Measurements from ENCODE around the gene KCNC3.

KCNC3 gene

DNA sequence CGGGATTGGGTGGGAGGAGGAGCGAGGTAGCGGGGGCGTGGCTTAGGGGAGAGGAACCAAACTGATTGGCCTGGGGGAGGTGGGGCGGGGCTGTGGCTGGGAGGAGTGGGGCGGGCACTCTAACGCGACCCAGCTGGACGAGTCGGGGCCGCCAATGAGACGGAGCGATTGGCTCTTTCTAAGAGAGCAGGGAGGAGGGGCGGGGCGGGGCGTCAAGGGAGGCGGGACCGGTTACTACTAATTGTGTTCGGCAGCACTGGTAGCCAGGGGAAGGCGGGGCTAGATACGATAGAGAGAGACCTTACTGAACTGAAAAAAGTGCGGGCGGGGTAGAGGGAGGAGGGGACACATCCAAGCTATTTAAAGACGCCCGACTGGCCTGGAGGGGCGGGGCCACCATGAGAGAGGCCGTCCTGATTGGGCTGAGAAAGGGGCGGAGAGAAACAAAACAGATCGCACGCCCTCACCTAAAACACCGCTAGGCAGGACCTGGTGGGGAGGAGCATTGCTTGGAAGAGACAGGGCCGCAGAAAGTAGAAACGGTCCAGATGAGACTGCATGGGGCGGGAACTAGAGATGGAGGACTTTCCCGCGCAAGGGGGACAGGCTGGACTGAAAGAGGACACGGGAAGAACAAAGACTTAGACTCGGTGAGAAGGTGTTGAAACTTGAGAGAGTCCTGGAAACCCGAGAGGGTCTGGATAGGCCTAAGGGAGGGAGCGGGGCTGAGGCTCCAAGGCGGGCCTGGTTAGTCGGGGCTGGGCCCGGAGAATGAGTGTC, at the start of gene KCNC3:
Gene KCNC3 (minus strand): TSS at position 232 of the 780 bp plus-strand sequence. CDS start 295 bp downstream, outside the sequence.
- peak; percentile 99 for DNase-seq (ENCODE audit: low spot score)

DNA sequence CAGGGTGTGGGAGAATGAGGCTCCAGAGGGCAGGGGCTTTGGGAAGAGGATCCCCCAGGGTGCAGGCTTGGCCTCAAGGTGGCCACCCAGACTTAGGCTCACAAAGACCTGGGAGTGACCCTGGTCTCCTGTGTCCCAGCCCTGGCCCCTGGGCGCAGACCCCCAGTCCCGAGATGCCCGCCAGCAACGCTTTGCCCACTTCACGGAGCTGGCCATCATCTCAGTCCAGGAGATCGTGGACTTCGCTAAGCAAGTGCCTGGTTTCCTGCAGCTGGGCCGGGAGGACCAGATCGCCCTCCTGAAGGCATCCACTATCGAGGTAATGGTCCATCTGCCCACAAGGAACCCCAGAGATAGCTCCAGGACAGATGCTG, 49.7 kb upstream of the KCNC3 start:
- DNase-seq (ENCODE audit: low spot score): no peak

DNA sequence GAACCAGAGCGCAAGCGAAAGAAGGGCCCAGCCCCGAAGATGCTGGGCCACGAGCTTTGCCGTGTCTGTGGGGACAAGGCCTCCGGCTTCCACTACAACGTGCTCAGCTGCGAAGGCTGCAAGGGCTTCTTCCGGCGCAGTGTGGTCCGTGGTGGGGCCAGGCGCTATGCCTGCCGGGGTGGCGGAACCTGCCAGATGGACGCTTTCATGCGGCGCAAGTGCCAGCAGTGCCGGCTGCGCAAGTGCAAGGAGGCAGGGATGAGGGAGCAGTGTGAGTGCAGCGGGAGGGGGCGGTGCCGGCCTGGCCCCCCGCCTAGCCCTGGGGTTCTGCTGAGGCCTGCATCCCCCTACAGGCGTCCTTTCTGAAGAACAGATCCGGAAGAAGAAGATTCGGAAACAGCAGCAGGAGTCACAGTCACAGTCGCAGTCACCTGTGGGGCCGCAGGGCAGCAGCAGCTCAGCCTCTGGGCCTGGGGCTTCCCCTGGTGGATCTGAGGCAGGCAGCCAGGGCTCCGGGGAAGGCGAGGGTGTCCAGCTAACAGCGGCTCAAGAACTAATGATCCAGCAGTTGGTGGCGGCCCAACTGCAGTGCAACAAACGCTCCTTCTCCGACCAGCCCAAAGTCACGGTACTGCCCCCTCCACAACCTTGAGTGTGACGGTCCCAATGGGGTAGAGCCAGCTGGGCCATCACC, 49.1 kb upstream of the KCNC3 start:
- DNase-seq (ENCODE audit: low spot score): no peak

DNA sequence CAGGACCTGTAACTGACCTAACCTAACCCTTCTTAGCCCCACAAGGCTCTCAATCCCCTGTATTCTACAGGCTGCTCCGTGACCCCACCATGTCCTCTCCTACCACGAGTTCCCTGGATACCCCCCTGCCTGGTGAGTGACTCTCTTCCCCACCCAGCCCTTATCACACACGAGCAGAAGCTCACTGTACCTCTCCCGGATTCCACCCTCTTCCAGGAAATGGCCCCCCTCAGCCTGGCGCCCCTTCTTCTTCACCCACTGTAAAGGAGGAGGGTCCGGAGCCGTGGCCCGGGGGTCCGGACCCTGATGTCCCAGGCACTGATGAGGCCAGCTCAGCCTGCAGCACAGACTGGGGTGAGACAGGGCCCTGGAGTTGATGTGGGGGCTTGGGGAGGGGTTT, 48.3 kb upstream of the KCNC3 start:
- DNase-seq (ENCODE audit: low spot score): no peak

DNA sequence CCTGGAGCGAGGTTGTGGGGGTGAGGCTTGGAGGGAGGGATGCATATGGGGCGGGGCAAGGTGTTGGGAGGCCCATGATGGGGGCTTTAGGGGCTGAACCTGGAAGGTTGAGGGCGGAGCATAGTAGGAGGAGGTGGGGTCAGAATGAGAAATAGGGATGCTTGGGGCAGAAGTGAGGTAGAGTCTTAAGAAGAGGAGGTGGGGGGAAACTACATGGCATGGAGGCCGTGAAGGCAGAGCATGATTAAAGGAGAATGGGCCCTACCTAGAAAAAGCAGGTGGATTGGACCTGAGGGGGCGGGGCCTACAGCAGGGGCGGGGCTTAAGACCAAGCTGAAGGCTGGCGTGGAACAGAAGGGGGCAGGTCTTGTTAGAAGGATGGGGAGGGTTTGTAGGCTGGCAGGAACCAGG, 47.9 kb upstream of the KCNC3 start:
- DNase-seq (ENCODE audit: low spot score): no peak

DNA sequence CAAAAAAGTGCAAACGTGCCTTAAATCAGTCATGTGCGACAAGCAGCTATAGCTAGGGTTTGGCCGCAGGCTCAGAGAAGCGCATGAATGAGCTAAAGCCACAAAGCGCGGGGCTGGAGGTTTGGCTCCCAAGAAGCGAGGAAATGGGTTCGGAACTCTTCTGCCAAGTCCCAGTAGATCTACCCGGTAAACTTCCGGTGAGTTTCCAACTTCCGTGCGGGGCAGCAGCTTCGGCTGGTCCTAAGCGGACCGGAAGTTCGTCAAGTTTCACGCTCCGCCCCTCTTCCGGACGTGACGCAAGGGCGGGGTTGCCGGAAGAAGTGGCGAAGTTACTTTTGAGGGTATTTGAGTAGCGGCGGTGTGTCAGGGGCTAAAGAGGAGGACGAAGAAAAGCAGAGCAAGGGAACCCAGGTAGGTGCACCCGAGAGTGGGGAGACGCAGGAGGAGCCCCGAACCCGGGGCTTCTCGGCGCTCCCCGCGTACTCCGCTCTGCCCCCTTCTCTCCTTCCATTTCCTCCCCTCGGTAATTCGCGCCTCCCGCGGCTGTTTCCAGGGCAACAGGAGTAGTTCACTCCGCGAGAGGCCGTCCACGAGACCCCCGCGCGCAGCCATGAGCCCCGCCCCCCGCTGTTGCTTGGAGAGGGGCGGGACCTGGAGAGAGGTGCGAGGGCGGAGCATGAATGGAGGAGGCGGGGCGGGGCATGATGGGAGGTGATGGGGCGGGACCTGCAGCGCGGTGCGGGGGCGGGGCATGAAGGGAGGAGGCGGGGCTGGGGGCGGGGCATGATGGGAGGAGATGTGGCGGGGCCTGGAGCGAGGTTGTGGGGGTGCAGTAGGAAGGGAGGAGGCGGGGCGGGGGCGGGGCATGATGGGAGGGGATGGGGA, 47.2 kb upstream of the KCNC3 start, which contains the start of gene NR1H2:
Gene NR1H2 (plus strand): TSS at position 292 of the 885 bp plus-strand sequence. CDS start 1,149 bp downstream, outside the sequence.
- DNase-seq (ENCODE audit: low spot score): peak; percentile 97

DNA sequence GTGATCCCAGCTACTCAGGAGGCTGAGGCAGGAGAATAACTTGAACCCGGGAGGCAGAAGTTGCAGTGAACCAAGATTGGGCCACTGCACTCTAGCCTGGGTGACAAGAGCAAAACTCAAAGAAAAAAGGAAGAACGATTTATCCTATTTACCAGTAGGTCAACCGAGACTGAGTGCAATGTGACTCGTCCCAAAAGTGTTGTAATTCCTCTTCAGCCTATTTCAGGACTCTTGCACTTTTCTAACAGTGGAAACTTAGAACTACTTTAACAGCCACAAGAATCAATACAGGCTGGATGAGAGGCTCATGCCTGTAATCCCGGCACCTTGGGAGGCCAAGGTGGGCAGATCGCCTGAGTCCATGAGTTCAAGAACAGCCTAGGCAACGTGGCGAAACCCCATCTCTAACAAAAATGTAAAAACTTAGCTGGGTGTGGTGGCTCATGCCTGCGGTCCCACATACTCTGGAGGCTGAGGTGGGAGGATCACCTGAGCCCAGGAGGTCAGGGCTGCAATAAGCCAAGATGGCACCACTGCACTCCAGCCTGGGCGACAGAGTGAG, 42.8 kb upstream of the KCNC3 start:
- no peak for DNase-seq (ENCODE audit: low spot score)

DNA sequence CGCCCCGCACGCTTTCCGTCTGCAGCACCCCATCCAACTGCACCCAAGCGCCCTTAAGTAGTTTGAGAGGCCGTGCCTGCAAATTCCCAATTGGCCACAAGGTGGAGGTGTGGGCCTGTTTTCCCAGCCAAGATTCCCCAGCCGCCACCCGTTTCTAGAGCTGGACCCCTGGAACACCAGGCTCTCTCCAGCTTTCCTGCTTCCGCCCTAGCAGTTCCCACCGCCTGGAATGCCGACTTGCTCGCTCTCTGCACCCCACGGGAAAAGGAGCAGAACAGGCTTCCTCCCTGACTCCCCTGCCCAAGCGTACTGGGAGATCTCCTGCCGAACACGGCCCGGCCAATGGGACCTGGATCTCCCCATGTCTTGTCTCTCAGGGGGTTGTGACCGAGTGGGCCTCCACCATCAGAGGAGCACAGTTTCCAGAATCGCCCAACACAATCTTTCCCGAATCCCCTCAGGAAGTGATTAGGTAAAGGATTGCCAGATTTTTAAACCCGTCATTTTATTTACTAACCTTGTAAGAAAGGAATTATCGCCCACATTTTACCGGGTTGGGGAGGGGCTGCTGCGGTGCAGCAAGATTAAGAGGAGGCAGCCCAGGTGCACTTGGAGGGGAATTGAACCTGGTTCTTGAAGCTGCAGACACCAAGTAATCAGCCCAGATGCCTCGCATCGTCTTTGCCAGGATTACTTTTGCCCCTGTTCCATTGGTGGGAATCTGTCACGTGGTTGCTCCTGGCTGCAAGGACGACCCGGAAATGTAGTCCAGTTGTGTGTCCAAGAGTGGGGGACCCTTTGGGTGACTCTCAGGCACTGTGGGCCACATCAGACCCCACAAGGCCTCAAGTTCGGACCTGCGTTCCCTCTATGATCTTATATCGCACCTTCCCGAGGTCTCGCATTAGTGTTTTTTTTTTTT, 39.7 kb upstream of the KCNC3 start:
- DNase-seq (ENCODE audit: low spot score): peak; percentile 81

DNA sequence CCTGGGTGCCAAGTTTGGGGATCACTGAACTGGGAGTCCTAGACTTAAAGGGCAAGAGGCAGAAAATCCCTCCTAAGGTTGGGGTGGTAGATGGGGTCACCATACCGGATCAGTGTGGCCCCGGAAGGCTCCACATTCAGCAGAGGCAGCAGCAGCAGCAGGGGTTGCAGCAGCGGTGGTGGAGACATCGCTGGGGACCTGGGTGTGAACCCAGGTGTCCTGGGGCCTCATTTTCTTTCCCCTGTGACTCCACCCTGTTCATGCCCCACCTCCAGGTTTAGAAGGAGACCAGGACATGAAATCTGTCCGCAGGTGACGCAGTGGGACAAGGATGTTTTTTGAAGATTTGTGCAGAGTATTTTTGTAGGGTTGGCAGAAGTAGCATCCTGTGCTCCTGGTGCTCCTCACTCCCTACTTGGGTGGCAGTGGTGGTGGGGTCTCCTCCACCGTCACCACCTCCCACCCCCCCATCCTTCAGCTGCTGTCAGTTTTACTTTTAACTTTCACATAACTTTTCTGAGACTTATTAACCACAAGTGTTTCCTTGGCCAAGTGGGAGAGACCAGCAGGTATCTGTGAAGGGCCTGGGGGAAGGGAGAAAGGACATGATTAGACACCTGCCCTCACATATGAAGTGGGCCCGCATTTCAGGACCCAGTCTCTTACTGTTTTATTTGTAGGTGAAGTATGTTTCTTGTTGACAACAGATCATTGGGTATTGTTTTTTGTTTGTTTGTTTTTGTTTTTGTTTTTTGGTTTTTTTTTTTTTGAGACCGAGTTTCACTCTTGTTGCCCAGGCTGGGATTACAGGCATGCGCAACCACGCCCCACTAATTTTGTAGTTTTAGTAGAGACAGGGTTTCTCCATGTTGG, 36.5 kb upstream of the KCNC3 start, which contains the start of gene NAPSA:
Gene NAPSA (minus strand): TSS at position 206 of the 873 bp plus-strand sequence. CDS start 18 bp downstream, at position 188.
- no peak for DNase-seq (ENCODE audit: low spot score)

DNA sequence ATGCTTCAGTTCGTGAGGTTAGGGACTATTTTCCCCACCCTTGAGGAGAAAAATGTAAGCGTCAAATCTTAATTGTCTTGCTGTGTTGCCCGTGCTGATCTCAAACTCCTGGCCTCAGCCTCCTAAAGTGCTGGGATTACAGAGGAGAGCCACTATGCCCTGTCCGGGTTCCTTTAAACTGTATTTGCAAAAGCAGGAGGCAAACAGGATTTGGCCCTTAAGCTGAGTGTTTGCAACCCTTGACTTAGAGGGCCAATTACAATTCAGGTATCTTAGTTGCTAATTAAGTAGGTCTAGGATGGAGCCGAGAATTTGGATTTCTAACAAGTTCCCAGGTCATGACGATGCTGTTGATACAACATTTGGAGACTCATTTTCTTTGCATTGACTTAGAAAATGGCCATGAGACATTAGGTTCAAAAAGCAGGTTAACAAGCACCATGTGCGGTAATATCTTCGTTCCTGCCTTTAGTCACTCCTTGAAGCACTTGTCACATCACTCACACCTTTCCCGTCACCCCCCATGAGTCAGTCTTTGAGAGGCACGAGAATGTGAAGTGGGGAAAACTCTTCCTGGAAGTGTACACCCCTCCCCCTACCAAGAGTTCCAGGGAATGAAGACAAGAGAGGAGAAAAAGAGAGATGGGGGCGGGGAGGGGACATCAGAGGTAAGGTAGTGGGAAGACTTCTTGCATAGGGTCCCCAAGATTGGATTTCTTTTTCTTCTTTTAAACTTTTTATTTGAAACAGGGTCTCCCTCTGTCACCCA, 33.7 kb upstream of the KCNC3 start:
- peak; percentile 68 for DNase-seq (ENCODE audit: low spot score)

DNA sequence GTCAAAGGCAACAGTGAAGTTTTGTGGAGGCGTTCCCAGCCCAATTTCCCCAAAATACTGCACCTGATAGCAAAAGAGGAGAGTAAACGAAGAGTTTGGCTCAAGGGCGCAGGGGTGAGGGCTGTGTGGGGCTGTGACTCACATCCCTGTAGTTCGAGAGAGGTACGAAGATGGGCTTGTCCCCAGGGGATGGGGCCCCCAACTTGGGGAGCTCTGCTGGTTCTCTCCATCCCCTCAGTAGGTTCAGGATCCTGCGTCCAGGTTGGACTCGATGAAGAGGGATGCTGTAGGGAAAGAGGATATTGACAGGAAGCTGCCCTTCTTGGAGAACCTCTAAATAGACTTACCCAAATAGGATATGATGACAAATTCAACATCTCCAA, 32.8 kb upstream of the KCNC3 start:
- DNase-seq (ENCODE audit: low spot score): no peak

DNA sequence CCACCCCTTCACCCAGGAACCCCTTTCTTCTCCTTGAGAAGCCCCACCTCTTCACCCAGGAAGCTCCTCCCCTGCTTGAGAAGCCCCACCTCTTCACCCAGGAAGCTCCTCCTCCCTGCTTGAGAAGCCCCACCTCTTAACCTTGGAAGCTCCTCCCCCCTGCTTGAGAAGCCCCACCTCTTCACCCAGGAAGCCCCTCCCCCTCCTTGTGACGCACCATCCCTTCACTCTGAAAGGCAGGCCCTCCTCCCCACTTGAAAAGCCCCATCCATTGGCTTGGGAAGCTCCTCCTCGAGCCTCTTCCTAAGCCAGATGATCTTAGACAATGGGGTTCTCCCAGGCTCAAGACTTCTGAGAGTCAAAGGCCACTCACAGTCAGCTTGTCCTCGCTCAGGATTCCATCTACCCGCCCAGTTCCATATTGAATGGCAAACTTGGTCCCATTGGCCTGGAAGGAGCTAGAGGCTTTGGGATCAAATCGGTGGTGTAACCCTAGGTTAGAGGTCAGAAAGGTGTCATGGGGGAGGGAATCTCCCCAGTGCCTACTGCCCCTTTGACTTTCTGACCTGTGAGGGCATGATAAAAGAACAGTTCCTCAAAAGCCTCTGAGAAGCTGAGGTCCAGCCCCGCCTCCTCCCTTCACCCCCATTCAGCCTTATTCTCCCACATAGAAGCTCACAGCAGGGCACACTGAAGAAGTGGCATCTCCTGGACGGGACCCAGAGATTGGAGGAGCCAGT, 32.3 kb upstream of the KCNC3 start:
- no peak for DNase-seq (ENCODE audit: low spot score)

DNA sequence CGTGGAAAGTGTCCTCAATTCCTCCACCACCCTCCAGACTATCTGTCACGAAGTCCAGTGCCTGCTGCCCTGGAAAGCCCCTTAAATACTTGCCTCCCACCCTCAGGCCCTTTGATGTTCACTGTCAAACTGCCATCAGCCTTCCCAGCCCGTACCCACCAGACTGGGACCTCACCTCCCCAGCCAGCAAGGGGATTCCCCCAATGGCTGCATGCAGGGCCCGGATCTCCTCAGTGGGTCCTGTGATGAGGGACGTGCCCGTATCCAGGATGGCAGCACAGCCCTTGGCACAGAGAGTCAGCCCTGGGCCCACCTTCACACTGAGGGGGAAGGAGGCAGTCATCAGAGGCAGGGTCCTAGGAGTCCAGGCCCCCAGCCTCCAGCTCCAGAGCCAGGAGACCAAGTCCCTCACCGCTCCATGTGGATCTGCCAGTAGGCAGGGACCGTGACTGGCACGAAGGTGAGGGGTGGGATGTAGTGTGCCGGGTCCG, 30.2 kb upstream of the KCNC3 start:
- DNase-seq (ENCODE audit: low spot score): no peak

DNA sequence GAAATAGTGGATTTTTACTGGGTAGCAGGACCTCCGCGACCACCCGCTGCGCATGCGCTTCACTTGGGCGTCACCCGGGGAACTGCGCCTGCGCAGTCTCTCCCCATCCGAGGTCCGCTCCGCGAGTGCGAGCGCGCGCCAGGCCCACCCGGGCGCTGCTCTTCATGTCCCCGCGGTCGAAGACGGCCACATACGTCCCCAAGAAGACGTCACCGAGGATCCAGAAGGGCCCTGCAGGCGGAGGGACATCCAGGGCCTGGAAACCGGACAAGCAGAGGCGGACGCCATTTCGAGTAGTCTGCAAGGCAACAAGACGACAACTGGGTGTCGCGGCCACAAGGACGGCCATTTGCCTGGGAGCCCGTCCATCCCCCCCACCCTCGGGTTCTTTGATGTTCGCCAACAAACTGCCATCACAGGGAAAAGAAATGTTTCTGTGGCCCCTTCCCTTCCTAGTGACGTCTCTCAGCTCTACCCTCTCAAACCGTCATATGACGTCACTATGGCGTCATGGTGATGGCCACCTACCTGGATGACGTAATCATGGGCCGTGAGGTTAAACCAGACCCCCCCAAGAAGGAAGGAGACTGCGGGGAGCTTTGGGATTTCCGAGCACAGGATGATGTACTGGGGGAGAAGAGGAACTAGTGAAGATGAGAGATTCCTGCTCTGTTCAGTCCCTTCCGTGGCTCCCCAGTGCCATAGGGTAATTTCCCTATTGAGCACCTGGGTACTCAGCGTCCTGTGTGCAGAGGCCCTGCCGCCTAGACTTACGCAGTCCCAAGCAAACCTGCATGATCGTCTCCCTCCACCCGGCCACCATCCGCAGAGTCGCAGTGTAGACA, 29.5 kb upstream of the KCNC3 start:
- DNase-seq (ENCODE audit: low spot score): peak; percentile 27

DNA sequence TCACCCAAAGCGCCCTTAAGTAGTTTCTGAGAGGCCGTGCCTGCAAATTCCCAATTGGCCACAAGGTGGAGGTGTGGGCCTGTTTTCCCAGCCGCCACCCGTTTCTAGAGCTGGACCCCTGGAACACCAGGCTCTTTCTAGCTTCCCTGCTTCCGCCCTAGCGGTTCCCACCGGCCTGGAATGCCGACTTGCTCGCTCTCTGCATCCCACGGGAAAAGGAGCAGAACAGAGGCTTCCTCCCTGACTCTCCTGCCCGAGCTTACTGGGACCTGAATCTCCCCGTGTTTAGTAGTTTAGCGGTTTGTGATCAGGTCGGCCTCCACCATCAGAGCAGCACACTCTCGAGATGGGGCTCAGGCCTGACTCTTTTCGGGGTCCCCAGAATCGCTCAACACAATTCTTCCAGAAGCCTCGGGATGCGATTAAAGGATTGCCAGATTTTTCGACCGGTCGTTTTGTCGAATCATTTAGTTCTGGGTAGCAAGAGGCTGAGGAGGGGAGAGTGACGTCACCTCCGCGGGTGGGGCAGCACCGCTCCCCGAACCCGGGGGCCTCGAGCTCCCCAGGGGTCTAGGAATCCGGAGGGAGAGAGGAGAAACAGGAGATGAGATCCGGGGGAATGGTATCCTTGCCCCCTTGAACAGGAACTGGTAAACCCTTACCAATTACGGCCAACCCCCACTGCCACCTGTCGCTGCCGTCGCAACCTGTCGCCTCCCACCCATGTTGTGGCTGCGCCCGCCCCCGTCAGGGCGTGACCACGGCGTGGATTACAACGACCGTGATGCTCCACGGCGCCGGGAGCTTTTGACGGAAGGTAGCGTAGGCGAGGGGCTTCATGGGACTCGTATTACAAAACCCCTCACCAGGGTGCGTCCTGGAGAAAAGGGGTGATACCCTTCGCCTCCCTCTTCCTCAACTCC, 28.3 kb upstream of the KCNC3 start:
- peak; percentile 70 for DNase-seq (ENCODE audit: low spot score)

DNA sequence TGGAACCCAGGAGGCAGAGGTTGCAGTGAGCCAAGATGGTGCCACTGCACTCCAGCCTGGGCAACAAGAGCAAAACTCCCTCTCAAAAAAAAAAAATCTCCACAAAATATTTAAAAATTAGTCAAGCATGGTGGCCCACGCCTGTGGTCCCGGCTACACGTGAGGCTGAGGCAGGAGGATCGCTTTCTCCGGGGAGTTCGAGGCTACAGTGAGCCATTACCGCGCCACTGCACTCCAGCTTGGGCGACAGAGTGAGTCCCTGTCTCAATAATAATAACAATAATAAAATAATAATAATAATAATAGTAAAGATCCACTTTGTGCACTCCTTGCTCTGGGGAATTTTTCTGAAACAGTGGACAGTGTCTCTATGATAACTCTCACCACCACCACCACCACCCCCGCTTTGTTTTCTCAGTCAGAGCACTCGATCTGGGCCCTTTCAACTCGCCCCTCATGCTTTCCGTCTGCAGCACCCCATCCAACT, 27.6 kb upstream of the KCNC3 start:
- no peak for DNase-seq (ENCODE audit: low spot score)

Data from kidney tubule cell (primary cell).